Activated naive CD4-positive, alpha-beta T cell treated with anti-CD3 and anti-CD28 coated beads, Interleukin-2, amount 10 ng/mL, durations not matched to agents 7 days and 5 days (primary cell): ENCODE measurements around the gene CHMP2B.
A peak's percentile ranks its signal among the peaks of the same experiment; 100 is the strongest.

Experiments used
- CTCF ChIA-PET: fragments of 350-600 bp; sonication (Branson Sonifier 250); formaldehyde crosslinking; loops from one replicate; lab custom pipeline; 2021; ENCODE audit warnings: antibody characterized with exemption; lab: Charles Lee
- DNase-seq: peaks from one replicate; pipeline ENCODE4 v3.0.0-alpha.2; 2020
- H3K27ac Mint-ChIP-seq: one replicate; pipeline ENCODE4 v1.8.0; 2021; ENCODE audit warnings: mild to moderate bottlenecking, moderate library complexity, mixed read lengths
- H3K27me3 Mint-ChIP-seq: one replicate; pipeline ENCODE4 v1.8.0; 2021; ENCODE audit warnings: mild to moderate bottlenecking, mixed read lengths
- H3K36me3 Mint-ChIP-seq: one replicate; pipeline ENCODE4 v1.8.0; 2021; ENCODE audit warnings: mixed read lengths
- H3K4me1 Mint-ChIP-seq: one replicate; pipeline ENCODE4 v1.8.0; 2021; ENCODE audit warnings: mixed read lengths
- H3K4me3 Mint-ChIP-seq: one replicate; pipeline ENCODE4 v1.8.0; 2021; ENCODE audit warnings: mild to moderate bottlenecking, moderate library complexity, mixed read lengths
- H3K9me3 Mint-ChIP-seq: one replicate; pipeline ENCODE4 v1.8.0; 2021; ENCODE audit warnings: mixed read lengths

The CHMP2B gene, protein sequence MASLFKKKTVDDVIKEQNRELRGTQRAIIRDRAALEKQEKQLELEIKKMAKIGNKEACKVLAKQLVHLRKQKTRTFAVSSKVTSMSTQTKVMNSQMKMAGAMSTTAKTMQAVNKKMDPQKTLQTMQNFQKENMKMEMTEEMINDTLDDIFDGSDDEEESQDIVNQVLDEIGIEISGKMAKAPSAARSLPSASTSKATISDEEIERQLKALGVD

DNA sequence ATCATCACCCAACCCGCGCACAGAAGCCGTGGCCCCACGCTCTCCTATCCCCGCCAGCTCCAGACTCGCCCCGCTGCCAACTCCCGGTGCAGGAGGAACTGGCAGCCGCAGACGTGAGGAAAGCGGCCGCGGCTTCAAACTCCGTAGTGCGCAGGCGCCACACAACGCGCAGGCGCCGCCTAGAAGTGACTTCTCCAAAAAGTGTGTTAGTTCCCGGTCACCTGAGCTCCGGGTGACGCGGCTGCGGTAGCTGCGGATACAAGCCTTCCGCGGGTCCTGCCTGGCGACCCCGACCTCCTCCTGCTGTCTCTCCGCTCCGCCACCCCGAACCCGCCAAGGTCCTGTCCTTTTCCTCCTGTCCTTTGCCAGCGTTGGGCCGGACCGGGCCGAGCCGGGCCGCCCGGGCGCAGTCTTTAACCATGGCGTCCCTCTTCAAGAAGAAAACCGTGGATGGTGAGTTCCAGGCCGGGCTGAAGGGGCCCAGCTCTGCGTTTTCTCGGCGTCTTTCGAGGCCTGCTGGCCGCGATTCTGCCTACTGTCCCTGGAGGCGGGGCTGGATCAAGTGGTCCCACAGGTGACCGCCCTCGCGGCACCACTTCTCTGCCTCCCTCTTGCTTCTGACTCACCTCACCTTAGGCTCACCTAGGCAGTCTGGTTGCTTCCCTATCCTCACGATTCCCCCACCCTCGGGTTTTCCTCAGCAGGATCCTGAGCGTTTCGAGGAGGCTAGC, at the start of gene CHMP2B:
Gene CHMP2B (plus strand): TSS at position 206 of the 731 bp plus-strand sequence. CDS start 214 bp downstream, at position 420.
- DNase-seq = peak; percentile 94
- Mint-ChIP-seq H3K4me1 (peaks cover 26% of the 10 kb centered on the region), H3K27me3 (peaks cover 23% of the 10 kb centered on the region), H3K27ac (peak within 1 kb of the TSS; percentile 92), H3K9me3 (no peaks in the 10 kb centered on the region), H3K4me3 (peak within 1 kb of the TSS; percentile 96), H3K36me3 (peaks cover 10% of the 10 kb centered on the region)
- CTCF ChIA-PET = interaction anchor here (0.7 to 1.1 kb wide), 2 partner anchors 32 to 71 kb away, joined by 3 read pairs; no protein-coding TSS in a partner anchor

DNA sequence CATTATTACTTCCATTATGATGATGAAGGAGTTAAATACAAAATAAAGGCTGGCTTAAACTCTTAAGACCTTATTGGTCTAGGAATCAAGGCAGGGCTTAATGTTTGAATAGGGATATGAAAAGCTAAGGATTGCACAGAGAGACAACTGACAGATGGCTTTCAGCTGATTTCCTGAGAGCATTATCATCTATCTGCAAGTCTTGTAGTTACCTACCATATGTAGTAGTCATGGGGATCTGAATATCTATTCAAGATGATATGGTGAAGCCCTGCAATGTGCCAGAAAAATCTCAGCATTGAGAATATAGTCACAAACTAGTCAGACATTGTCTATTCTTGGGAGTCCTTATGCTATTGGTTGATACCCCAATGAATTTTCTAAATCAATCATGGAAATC, 47.5 kb upstream of the CHMP2B start:
- H3K36me3 Mint-ChIP-seq = no peaks in the 10 kb centered on the region
- H3K9me3 Mint-ChIP-seq = no peaks in the 10 kb centered on the region
- H3K27me3 Mint-ChIP-seq = peaks cover 4% of the 10 kb centered on the region
- no peak for DNase-seq
- no peak overlapping the region for H3K4me3 Mint-ChIP-seq
- CTCF ChIA-PET = no interaction called here
- H3K4me1 Mint-ChIP-seq = no peaks in the 10 kb centered on the region
- H3K27ac Mint-ChIP-seq = no peak overlapping the region

- CTCF ChIA-PET = interaction anchor here (1.5 kb wide), 1 partner anchor 14 kb away, joined by 5 read pairs; no protein-coding TSS in a partner anchor
- Mint-ChIP-seq H3K9me3 (no peaks in the 10 kb centered on the region), H3K4me1 (no peaks in the 10 kb centered on the region), H3K27ac (no peak overlapping the region), H3K36me3 (no peaks in the 10 kb centered on the region), H3K4me3 (no peak overlapping the region), H3K27me3 (peaks cover 8% of the 10 kb centered on the region)
- no peak for DNase-seq
Observed at GRCh38 chr3:87181551-87181950, 45.6 kb upstream of the CHMP2B start.

- CTCF ChIA-PET = interaction anchor here (0.6 to 1.5 kb wide), 2 partner anchors 14 to 408 kb away, joined by 3 to 5 read pairs; no protein-coding TSS in a partner anchor
- Mint-ChIP-seq H3K27ac (no peak overlapping the region), H3K9me3 (no peaks in the 10 kb centered on the region), H3K36me3 (no peaks in the 10 kb centered on the region), H3K27me3 (peaks cover 8% of the 10 kb centered on the region), H3K4me1 (no peaks in the 10 kb centered on the region), H3K4me3 (no peak overlapping the region)
- DNase-seq = no peak
Observed at GRCh38 chr3:87182023-87182422, 45.1 kb upstream of the CHMP2B start.

DNA sequence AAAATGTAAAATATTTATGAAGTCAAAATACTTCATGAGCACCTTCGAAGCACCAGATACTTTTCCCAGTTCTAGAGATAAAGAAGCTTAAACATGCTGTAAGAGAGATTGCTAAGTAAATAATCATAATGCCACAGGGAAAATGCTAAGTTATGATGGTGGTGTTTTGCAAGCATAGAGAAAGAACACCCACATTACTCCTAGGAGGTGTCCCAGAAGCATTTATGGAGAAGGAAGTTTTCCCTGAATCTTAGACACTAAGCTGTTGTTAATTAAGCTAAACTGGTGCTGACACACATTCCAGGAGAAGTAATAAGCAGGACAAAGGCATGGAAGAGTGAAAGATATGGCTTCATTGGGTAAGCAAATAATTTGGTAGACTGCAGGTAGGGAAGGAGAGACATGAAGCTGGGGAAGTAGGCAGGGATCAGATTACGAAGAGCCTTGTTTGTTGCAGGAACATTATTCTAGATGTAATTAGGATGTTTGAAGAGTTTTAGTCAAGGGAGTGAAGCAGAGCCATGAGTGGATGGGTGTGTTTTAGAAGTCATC, 40.4 kb upstream of the CHMP2B start:
- H3K4me3 Mint-ChIP-seq = no peak overlapping the region
- no peak overlapping the region for H3K27ac Mint-ChIP-seq
- H3K36me3 Mint-ChIP-seq = no peaks in the 10 kb centered on the region
- CTCF ChIA-PET = no interaction called here
- DNase-seq = no peak
- no peaks in the 10 kb centered on the region for H3K9me3 Mint-ChIP-seq
- no peaks in the 10 kb centered on the region for H3K4me1 Mint-ChIP-seq
- H3K27me3 Mint-ChIP-seq = peaks cover 4% of the 10 kb centered on the region

DNA sequence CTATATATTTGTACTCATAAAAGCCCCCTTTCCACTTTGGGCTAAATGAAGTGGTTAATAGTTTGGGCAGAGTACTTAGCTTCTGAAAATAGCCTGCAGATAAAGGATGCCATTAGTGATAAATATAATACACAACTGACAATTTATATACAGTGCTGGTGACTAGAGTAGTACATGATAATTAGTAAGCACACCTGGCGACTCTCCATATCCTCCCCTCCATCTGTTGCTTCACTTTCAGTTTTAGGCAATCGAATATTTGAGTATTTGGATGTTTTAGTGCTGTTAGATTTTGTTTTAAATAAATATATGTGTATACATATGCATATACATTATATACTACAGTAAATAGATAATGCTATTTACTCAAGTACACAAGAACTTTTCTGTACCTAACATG, 35.9 kb upstream of the CHMP2B start:
- peaks cover 4% of the 10 kb centered on the region for H3K9me3 Mint-ChIP-seq
- H3K27me3 Mint-ChIP-seq = no peaks in the 10 kb centered on the region
- CTCF ChIA-PET = no interaction called here
- no peaks in the 10 kb centered on the region for H3K36me3 Mint-ChIP-seq
- H3K4me1 Mint-ChIP-seq = no peaks in the 10 kb centered on the region
- no peak overlapping the region for H3K4me3 Mint-ChIP-seq
- no peak for DNase-seq
- no peak overlapping the region for H3K27ac Mint-ChIP-seq

GRCh38 chr3:87191641-87192040, 35.5 kb upstream of the CHMP2B start:
- H3K4me3 Mint-ChIP-seq = no peak overlapping the region
- no peak for DNase-seq
- no peaks in the 10 kb centered on the region for H3K27me3 Mint-ChIP-seq
- no peak overlapping the region for H3K27ac Mint-ChIP-seq
- H3K4me1 Mint-ChIP-seq = no peaks in the 10 kb centered on the region
- CTCF ChIA-PET = no interaction called here
- peaks cover 6% of the 10 kb centered on the region for H3K9me3 Mint-ChIP-seq
- no peaks in the 10 kb centered on the region for H3K36me3 Mint-ChIP-seq

GRCh38 chr3:87196879-87197278, 30.2 kb upstream of the CHMP2B start:
- Mint-ChIP-seq H3K9me3 (peaks cover 10% of the 10 kb centered on the region), H3K27ac (no peak overlapping the region), H3K36me3 (no peaks in the 10 kb centered on the region), H3K4me1 (no peaks in the 10 kb centered on the region), H3K27me3 (no peaks in the 10 kb centered on the region), H3K4me3 (no peak overlapping the region)
- CTCF ChIA-PET = no interaction called here
- no peak for DNase-seq

- Mint-ChIP-seq H3K9me3 (peaks cover 10% of the 10 kb centered on the region), H3K27me3 (no peaks in the 10 kb centered on the region), H3K4me3 (no peak overlapping the region), H3K36me3 (no peaks in the 10 kb centered on the region), H3K4me1 (no peaks in the 10 kb centered on the region), H3K27ac (no peak overlapping the region)
- no peak for DNase-seq
- CTCF ChIA-PET = no interaction called here
Observed at GRCh38 chr3:87197531-87197930, 29.6 kb upstream of the CHMP2B start.

DNA sequence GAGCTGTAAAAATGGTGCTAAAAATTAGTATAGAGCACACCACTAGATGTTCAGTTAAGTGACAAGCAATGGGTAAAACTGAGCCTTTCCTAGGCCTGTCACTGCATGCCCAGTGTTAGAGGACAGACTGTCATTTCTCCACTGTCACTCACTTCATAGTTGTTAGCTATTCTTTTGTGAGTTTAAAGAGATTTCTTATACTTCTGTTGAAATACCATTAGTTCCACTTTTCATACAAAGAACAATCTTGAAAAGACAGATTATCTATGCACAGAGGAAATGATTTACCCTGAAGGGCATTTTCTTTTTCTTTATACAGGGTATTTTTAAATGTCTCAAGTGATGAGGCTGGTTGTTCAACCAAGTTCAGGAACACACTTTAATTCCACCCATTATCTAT, 28.3 kb upstream of the CHMP2B start:
- Mint-ChIP-seq H3K4me3 (no peak overlapping the region), H3K27me3 (no peaks in the 10 kb centered on the region), H3K4me1 (no peaks in the 10 kb centered on the region), H3K9me3 (peaks cover 10% of the 10 kb centered on the region), H3K27ac (no peak overlapping the region), H3K36me3 (no peaks in the 10 kb centered on the region)
- no peak for DNase-seq
- CTCF ChIA-PET = no interaction called here

GRCh38 chr3:87199628-87200027, 27.5 kb upstream of the CHMP2B start:
- H3K4me1 Mint-ChIP-seq = no peaks in the 10 kb centered on the region
- CTCF ChIA-PET = no interaction called here

DNA sequence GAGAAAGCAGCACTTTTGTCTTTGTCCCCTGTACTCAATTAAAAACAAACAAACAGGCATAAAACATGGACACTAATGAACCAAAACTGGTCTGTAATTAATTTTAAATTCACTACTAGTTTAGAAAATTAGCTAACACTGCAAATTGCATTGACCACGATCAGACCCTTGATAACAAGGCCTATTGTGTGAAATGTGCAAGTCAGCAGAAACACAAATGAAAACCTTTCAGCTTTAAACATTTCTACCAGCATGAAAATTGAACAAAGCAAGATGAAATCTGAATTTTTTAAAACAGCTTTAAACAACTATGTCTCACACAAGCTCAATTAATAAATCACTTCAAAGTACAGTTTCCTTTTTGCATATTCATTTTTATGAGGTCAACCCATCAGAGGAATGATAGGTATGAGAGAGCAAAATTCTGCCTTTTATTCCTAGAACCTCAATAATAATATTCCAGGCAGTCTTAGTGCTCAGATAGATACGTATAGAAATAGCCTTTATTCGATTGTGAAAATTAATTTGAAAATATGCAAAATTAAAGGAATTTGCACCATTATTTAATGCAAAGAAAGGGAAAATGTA, 27.0 kb upstream of the CHMP2B start:
- no peaks in the 10 kb centered on the region for H3K36me3 Mint-ChIP-seq
- no peak overlapping the region for H3K27ac Mint-ChIP-seq
- H3K4me3 Mint-ChIP-seq = no peak overlapping the region
- CTCF ChIA-PET = no interaction called here
- no peak for DNase-seq
- no peaks in the 10 kb centered on the region for H3K27me3 Mint-ChIP-seq
- H3K4me1 Mint-ChIP-seq = no peaks in the 10 kb centered on the region
- peaks cover 9% of the 10 kb centered on the region for H3K9me3 Mint-ChIP-seq

More at GRCh38 chr3:87199628-87200027, 27.5 kb upstream of the CHMP2B start:
- H3K27me3 Mint-ChIP-seq = no peaks in the 10 kb centered on the region
- H3K27ac Mint-ChIP-seq = no peak overlapping the region
- H3K4me3 Mint-ChIP-seq = no peak overlapping the region
- no peaks in the 10 kb centered on the region for H3K36me3 Mint-ChIP-seq
- DNase-seq = no peak
- H3K9me3 Mint-ChIP-seq = peaks cover 10% of the 10 kb centered on the region

- H3K27me3 Mint-ChIP-seq = no peaks in the 10 kb centered on the region
- no peak overlapping the region for H3K4me3 Mint-ChIP-seq
- H3K4me1 Mint-ChIP-seq = no peaks in the 10 kb centered on the region
- CTCF ChIA-PET = no interaction called here
- H3K36me3 Mint-ChIP-seq = no peaks in the 10 kb centered on the region
- DNase-seq = no peak
- peaks cover 4% of the 10 kb centered on the region for H3K9me3 Mint-ChIP-seq
- no peak overlapping the region for H3K27ac Mint-ChIP-seq
Observed at GRCh38 chr3:87201727-87202126, 25.4 kb upstream of the CHMP2B start.

GRCh38 chr3:87203809-87204208, 23.3 kb upstream of the CHMP2B start:
- Mint-ChIP-seq H3K9me3 (no peaks in the 10 kb centered on the region), H3K4me1 (no peaks in the 10 kb centered on the region), H3K36me3 (no peaks in the 10 kb centered on the region), H3K27ac (no peak overlapping the region), H3K27me3 (no peaks in the 10 kb centered on the region), H3K4me3 (no peak overlapping the region)
- CTCF ChIA-PET = no interaction called here
- no peak for DNase-seq
